Gastrocnemius medialis (tissue), 4 donors: ENCODE results near the gene CC2D2A. TPM values are rescaled to one million over a fixed set of nuclear protein-coding genes. Genes with fewer than 3 reads are reported as not detected.

Source experiments
- ATAC-seq, 2 donors: fragments of 150-250 bp; one replicate each; pipeline ENCODE4 v1.9.1; 2016
- DNase-seq, 2 donors: peaks; one replicate each; pipeline ENCODE4 v3.0.0-alpha.2; 2019
- H3K27ac ChIP-seq, 4 donors: fragments of 200-600 bp; sonication (generic); 1 replicate in 1 of 4; 2 replicates in 3 of 4; pipeline ENCODE4 v1.5.1; 2016 to 2018; ENCODE audit warnings: mild to moderate bottlenecking in 2 of 4, moderate library complexity in 1 of 4
- H3K27me3 ChIP-seq, 3 donors: fragments of 200-600 bp; sonication (generic) in 2 of 3; 1 replicate in 1 of 3; 2 replicates in 2 of 3; pipeline versions ENCODE4 v1.5.1 to v1.6.0; 2016 to 2019; ENCODE audit warnings: mild to moderate bottlenecking in 1 of 3, moderate library complexity in 1 of 3
- H3K36me3 ChIP-seq, 2 donors: fragments of 200-600 bp; sonication (generic) in 1 of 2; one replicate each; pipeline ENCODE4 v1.5.1; 2017 to 2018
- H3K4me1 ChIP-seq, 2 donors: fragments of 200-600 bp; sonication (generic) in 1 of 2; one replicate each; pipeline ENCODE4 v1.5.1; 2016 to 2017; ENCODE audit warnings: mild to moderate bottlenecking in 2 of 2
- H3K4me3 ChIP-seq, 4 donors: fragments of 200-600 bp; sonication (generic) in 3 of 4; 1 replicate in 1 of 4; 2 replicates in 3 of 4; pipeline ENCODE4 v1.5.1; 2016 to 2019; ENCODE audit warnings: mild to moderate bottlenecking in 2 of 4
- H3K9me3 ChIP-seq, 3 donors: fragments of 200-600 bp; sonication (generic) in 2 of 3; 1 replicate in 1 of 3; 2 replicates in 2 of 3; pipeline ENCODE4 v1.5.1; 2016 to 2019
- CTCF ChIP-seq, 5 experiments: fragments of 450-650 bp in 3 of 5; fragments of 200-600 bp in 2 of 5; sonication (generic) in 2 of 5; IDR thresholded peaks in 4 of 5; conservative IDR thresholded peaks in 1 of 5; 1 replicate in 4 of 5; 2 replicates in 1 of 5; pipeline ENCODE4 v1.5.1; 2016 to 2019; ENCODE audit warnings: antibody characterized with exemption in 5 of 5, mild to moderate bottlenecking in 3 of 5, moderate library complexity in 3 of 5
- POLR2A ChIP-seq, 2 donors: fragments of 450-650 bp; IDR thresholded peaks; one replicate each; pipeline ENCODE4 v1.6.1; 2017; ENCODE audit warnings: antibody characterized with exemption in 2 of 2, mild to moderate bottlenecking in 2 of 2, moderate library complexity in 2 of 2
- in situ Hi-C, 4 donors: fragments of 200-750 bp; cut with MboI; loops; one replicate each; pipeline versions ENCODE4 v1.15.0 to v1.8.0; 2017; ENCODE audit warnings: low sequenced_read_pairs in 4 of 4
- intact Hi-C: fragments of 100-400 bp; cut with DNase I; formaldehyde crosslinking; loops from one replicate; pipeline ENCODE4 v1.15.1; 2023; ENCODE audit warnings: low total_unique reads
- total RNA-seq, 4 donors: library from RNA; depleted of rRNA; stranded (reverse); fragments of >200 nt; gene quantifications; one replicate each; pipeline versions ENCODE4 v1.1.0 to v1.2.3, GENCODE V29; 2016

Gene CC2D2A
- total RNA-seq, 4 donors from 2014 or later = 1.1 to 4.0 (median 2.9) TPM

- Histone ChIP-seq H3K4me3 (peak overlapping the region; percentile 50 to 67 (median 62)), H3K27me3 (no peaks in the 10 kb centered on the region), H3K27ac (peak overlapping the region in 2 of 4 donors; percentile 2 to 24), H3K36me3 (no peaks in the 10 kb centered on the region), H3K4me1 (peaks cover 21 to 29% of the 10 kb centered on the region in 2 donors), H3K9me3 (no peaks in the 10 kb centered on the region)
- intact Hi-C loops (loop anchor here (10.0 kb wide), 1 partner anchor 335 kb away; no protein-coding TSS in a partner anchor), in situ Hi-C loops (loop anchor here in 3 of 4 donors (10.0 to 25.0 kb wide), 2 partner anchors 458 to 535 kb away; partner anchors contain the start of gene CPEB2 (in 2 of the 3))
- TF ChIP-seq POLR2A (IDR thresholded peaks at IDR 0.05) (no peak), CTCF (IDR thresholded peaks at IDR 0.05 in 4 of 5, conservative IDR thresholded peaks at IDR 0.05 in 1 of 5) (no peak)
- DNase-seq (no peak), ATAC-seq (no peak)
These were observed 420 bp downstream of the CC2D2A start for GRCh38 chr4:15470128-15470475.

- Histone ChIP-seq H3K4me1 (peaks cover 0 to 11% of the 10 kb centered on the region in 2 donors), H3K4me3 (no peak overlapping the region), H3K9me3 (no peaks in the 10 kb centered on the region), H3K36me3 (no peaks in the 10 kb centered on the region), H3K27me3 (no peaks in the 10 kb centered on the region), H3K27ac (no peak overlapping the region)
- intact Hi-C loops (loop anchor here (5.0 to 10.0 kb wide), 2 partner anchors 328 to 406 kb away; no protein-coding TSS in a partner anchor), in situ Hi-C loops (loop anchor here (5.0 to 25.0 kb wide), 6 partner anchors 171 to 536 kb away; partner anchors contain the start of genes FBXL5 (in 1 of the 4) and FGFBP2 (in 1 of the 4))
- TF ChIP-seq CTCF (IDR thresholded peaks at IDR 0.05 in 4 of 5, conservative IDR thresholded peaks at IDR 0.05 in 1 of 5) (no peak), POLR2A (IDR thresholded peaks at IDR 0.05) (no peak)
- DNase-seq (no peak), ATAC-seq (no peak)
These were observed 6.7 kb downstream of the CC2D2A start for GRCh38 chr4:15476396-15476795.

GRCh38 chr4:15478724-15479088 lies 9.0 kb downstream of the CC2D2A start:
- no peaks in the 10 kb centered on the region for H3K36me3 ChIP-seq
- ATAC-seq = no peak
- no peak for TF ChIP-seq CTCF (IDR thresholded peaks at IDR 0.05 in 4 of 5, conservative IDR thresholded peaks at IDR 0.05 in 1 of 5)
- no peak for TF ChIP-seq POLR2A (IDR thresholded peaks at IDR 0.05)
- no peaks in the 10 kb centered on the region for H3K4me1 ChIP-seq
- intact Hi-C loops = loop anchor here (2.0 to 10.0 kb wide), 4 partner anchors 172 to 478 kb away; no protein-coding TSS in a partner anchor
- peak overlapping the region in 1 of 4 donors; percentile 37 for H3K4me3 ChIP-seq
- H3K27ac ChIP-seq = no peak overlapping the region
- H3K27me3 ChIP-seq = no peaks in the 10 kb centered on the region
- DNase-seq = no peak
- in situ Hi-C loops = loop anchor here (5.0 to 25.0 kb wide), 6 partner anchors 169 to 534 kb away; partner anchors contain the start of genes FBXL5 (in 1 of the 4) and FGFBP2 (in 1 of the 4)
- no peaks in the 10 kb centered on the region for H3K9me3 ChIP-seq

- no peaks in the 10 kb centered on the region for H3K36me3 ChIP-seq
- no peaks in the 10 kb centered on the region for H3K27me3 ChIP-seq
- intact Hi-C loops = loop anchor here (2.0 to 10.0 kb wide), 4 partner anchors 172 to 478 kb away; no protein-coding TSS in a partner anchor
- DNase-seq = peak in 1 of 2 donors; percentile 31
- H3K4me3 ChIP-seq = peak overlapping the region; percentile 27 to 56 (median 45)
- in situ Hi-C loops = loop anchor here (5.0 to 25.0 kb wide), 6 partner anchors 168 to 533 kb away; partner anchors contain the start of genes FBXL5 (in 1 of the 4) and FGFBP2 (in 1 of the 4)
- no peaks in the 10 kb centered on the region for H3K4me1 ChIP-seq
- peak overlapping the region in 3 of 4 donors; percentile 12 to 63 (median 57) for H3K27ac ChIP-seq
- H3K9me3 ChIP-seq = no peaks in the 10 kb centered on the region
- ATAC-seq = peak; percentile 93 to 95
- no peak for TF ChIP-seq POLR2A (IDR thresholded peaks at IDR 0.05)
- TF ChIP-seq CTCF (IDR thresholded peaks at IDR 0.05 in 4 of 5, conservative IDR thresholded peaks at IDR 0.05 in 1 of 5) = peak; percentile 49 to 69 (median 60)
These were observed 9.6 kb downstream of the CC2D2A start for GRCh38 chr4:15479089-15479912.
